ENCODE results near the gene SLC35E2B.
"Not testable (repeated sequence)": the region's sequence is repeated elsewhere in the genome, so short reads cannot be mapped to it uniquely, and the experiment has no call there.

- TF ChIP-seq, protein P1, sequence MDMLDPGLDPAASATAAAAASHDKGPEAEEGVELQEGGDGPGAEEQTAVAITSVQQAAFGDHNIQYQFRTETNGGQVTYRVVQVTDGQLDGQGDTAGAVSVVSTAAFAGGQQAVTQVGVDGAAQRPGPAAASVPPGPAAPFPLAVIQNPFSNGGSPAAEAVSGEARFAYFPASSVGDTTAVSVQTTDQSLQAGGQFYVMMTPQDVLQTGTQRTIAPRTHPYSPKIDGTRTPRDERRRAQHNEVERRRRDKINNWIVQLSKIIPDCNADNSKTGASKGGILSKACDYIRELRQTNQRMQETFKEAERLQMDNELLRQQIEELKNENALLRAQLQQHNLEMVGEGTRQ (IDR thresholded peaks at IDR 0.05; ENCODE audit: low read depth, low read length): not testable (repeated sequence)
- TF ChIP-seq, protein P1 (CRISPR knock-in tag; IDR thresholded peaks at IDR 0.05; ENCODE audit: borderline replicate concordance): not testable (repeated sequence)
- TF ChIP-seq, protein P2, sequence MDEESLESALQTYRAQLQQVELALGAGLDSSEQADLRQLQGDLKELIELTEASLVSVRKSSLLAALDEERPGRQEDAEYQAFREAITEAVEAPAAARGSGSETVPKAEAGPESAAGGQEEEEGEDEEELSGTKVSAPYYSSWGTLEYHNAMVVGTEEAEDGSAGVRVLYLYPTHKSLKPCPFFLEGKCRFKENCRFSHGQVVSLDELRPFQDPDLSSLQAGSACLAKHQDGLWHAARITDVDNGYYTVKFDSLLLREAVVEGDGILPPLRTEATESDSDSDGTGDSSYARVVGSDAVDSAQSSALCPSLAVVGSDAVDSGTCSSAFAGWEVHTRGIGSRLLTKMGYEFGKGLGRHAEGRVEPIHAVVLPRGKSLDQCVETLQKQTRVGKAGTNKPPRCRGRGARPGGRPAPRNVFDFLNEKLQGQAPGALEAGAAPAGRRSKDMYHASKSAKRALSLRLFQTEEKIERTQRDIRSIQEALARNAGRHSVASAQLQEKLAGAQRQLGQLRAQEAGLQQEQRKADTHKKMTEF (CRISPR knock-in tag; IDR thresholded peaks at IDR 0.05): peak; percentile 55
- TF ChIP-seq, protein P3, sequence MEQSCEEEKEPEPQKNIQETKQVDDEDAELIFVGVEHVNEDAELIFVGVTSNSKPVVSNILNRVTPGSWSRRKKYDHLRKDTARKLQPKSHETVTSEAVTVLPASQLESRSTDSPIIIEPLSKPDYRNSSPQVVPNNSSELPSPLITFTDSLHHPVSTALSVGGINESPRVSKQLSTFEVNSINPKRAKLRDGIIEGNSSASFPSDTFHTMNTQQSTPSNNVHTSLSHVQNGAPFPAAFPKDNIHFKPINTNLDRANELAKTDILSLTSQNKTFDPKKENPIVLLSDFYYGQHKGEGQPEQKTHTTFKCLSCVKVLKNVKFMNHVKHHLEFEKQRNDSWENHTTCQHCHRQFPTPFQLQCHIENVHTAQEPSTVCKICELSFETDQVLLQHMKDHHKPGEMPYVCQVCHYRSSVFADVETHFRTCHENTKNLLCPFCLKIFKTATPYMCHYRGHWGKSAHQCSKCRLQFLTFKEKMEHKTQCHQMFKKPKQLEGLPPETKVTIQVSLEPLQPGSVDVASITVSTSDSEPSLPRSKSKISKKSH (CRISPR knock-in tag; IDR thresholded peaks at IDR 0.05; ENCODE audit: borderline replicate concordance): not testable (repeated sequence)
- TF ChIP-seq POLR2A (IDR thresholded peaks at IDR 0.05; ENCODE audit: insufficient read depth in 1 of 2, low read depth in 2 of 2, low read length in 2 of 2) (peak; percentile 23 to 41; a peak in 3 of 4 replicates), GABPA (IDR thresholded peaks at IDR 0.05; ENCODE audit: low read depth, low read length) (peak; percentile 69), GABPA (CRISPR knock-in tag; IDR thresholded peaks at IDR 0.05; ENCODE audit: low read depth) (peak; percentile 91)
- not testable (repeated sequence) for TF ChIP-seq MAF1 (CRISPR knock-in tag; IDR thresholded peaks at IDR 0.05; ENCODE audit: borderline replicate concordance); KDM4B (CRISPR knock-in tag; IDR thresholded peaks at IDR 0.05); HNRNPH1 (optimal IDR thresholded peaks at IDR 0.05; ENCODE audit: low read depth, low read length); RAD21 (CRISPR knock-in tag; IDR thresholded peaks at IDR 0.05); ZNF264 (CRISPR knock-in tag; IDR thresholded peaks at IDR 0.05); ZNF274 (CRISPR knock-in tag; IDR thresholded peaks at IDR 0.05); CEBPB (IDR thresholded peaks at IDR 0.05; ENCODE audit: borderline replicate concordance, low read depth, low read length); ZNF580 (CRISPR knock-in tag; IDR thresholded peaks at IDR 0.05; ENCODE audit: borderline replicate concordance, low read depth); NCOA1 (CRISPR knock-in tag; IDR thresholded peaks at IDR 0.05)
Observed at GRCh38 chr1:1658583-1659549, 33.7 kb downstream of the SLC35E2B start, which contains the start of gene CDK11B.

Data from HepG2 (cell line).